Mesenchymal stem cell (in vitro differentiated cells and primary cell): ENCODE measurements around the gene MGAT4A.
"Not testable (repeated sequence)": the region's sequence is repeated elsewhere in the genome, so short reads cannot be mapped to it uniquely, and the experiment has no call there.

ENCODE experiments used
- DNase-seq: peaks from one replicate; pipeline ENCODE4 v3.0.0-alpha.2; 2013
- H2AFZ ChIP-seq: one replicate; pipeline ENCODE4 v1.6.1; 2013; ENCODE audit warnings: low read depth, mild to moderate bottlenecking, control low read depth, inconsistent platforms, low read length, moderate library complexity
- H2AK5ac ChIP-seq: 2 replicates; pipeline ENCODE4 v1.6.1; 2013; ENCODE audit warnings: low read length, moderate library complexity, mild to moderate bottlenecking, inconsistent platforms; ENCODE audit not compliant: severe bottlenecking
- H2BK120ac ChIP-seq: one replicate; pipeline ENCODE4 v1.6.1; 2013; ENCODE audit warnings: low read depth, mild to moderate bottlenecking, inconsistent platforms, low read length, moderate library complexity
- H2BK12ac ChIP-seq, 2 experiments: one replicate each; pipeline ENCODE4 v1.6.1; 2013; ENCODE audit warnings: inconsistent platforms in 2 of 2, low read length in 2 of 2, mild to moderate bottlenecking in 2 of 2, moderate library complexity in 2 of 2, control low read depth in 1 of 2
- H2BK15ac ChIP-seq: one replicate; pipeline ENCODE4 v1.6.1; 2013; ENCODE audit warnings: mild to moderate bottlenecking, low read depth, inconsistent platforms; ENCODE audit not compliant: poor library complexity, severe bottlenecking
- H2BK5ac ChIP-seq: 2 replicates; pipeline ENCODE4 v1.6.1; 2013; ENCODE audit warnings: low read depth, mild to moderate bottlenecking, low read length, control low read depth, inconsistent platforms; ENCODE audit not compliant: poor library complexity, severe bottlenecking
- H3K14ac ChIP-seq, 2 experiments: one replicate each; pipeline ENCODE4 v1.6.1; 2013; ENCODE audit warnings: inconsistent platforms in 2 of 2, low read length in 2 of 2, control low read depth in 1 of 2, mild to moderate bottlenecking in 1 of 2, moderate library complexity in 1 of 2
- H3K18ac ChIP-seq, 2 experiments: one replicate each; pipeline ENCODE4 v1.6.1; 2013; ENCODE audit warnings: inconsistent platforms in 2 of 2, low read length in 2 of 2, control low read depth in 1 of 2, low read depth in 1 of 2, mild to moderate bottlenecking in 1 of 2
- H3K23ac ChIP-seq, 2 experiments: one replicate each; pipeline ENCODE4 v1.6.1; 2013; ENCODE audit warnings: inconsistent platforms in 2 of 2, low read length in 2 of 2, mild to moderate bottlenecking in 2 of 2, moderate library complexity in 2 of 2, control low read depth in 1 of 2
- H3K27ac ChIP-seq: 2 replicates; pipeline ENCODE4 v1.5.1; 2013; ENCODE audit warnings: mild to moderate bottlenecking, moderate library complexity, low read length, control low read depth, inconsistent platforms; ENCODE audit not compliant: poor library complexity, severe bottlenecking
- H3K27me3 ChIP-seq, 2 experiments: 2 replicates each; pipeline versions ENCODE4 v1.6.1 to v1.7.0; 2013; ENCODE audit warnings: low read length in 2 of 2, mild to moderate bottlenecking in 2 of 2, moderate library complexity in 2 of 2, control low read depth in 1 of 2, inconsistent platforms in 1 of 2; ENCODE audit not compliant: control insufficient read depth in 1 of 2, insufficient read depth in 1 of 2
- H3K36me3 ChIP-seq, 2 experiments: 2 replicates each; pipeline versions ENCODE4 v1.6.1 to v1.7.0; 2013; ENCODE audit warnings: low read length in 2 of 2, control low read depth in 1 of 2, inconsistent platforms in 1 of 2, low read depth in 1 of 2, mild to moderate bottlenecking in 1 of 2; ENCODE audit not compliant: insufficient read depth in 2 of 2, control insufficient read depth in 1 of 2
- H3K4ac ChIP-seq, 2 experiments: one replicate each; pipeline ENCODE4 v1.6.1; 2013; ENCODE audit warnings: inconsistent platforms in 2 of 2, low read length in 2 of 2, mild to moderate bottlenecking in 2 of 2, moderate library complexity in 2 of 2, control low read depth in 1 of 2, low read depth in 1 of 2
- H3K4me1 ChIP-seq: 2 replicates; pipeline ENCODE4 v1.6.1; 2013; ENCODE audit warnings: low read depth, low read length, control low read depth; ENCODE audit not compliant: control insufficient read depth, insufficient read depth
- H3K4me2 ChIP-seq: 2 replicates; pipeline ENCODE4 v1.6.1; 2013; ENCODE audit warnings: low read length, mild to moderate bottlenecking, inconsistent platforms; ENCODE audit not compliant: poor library complexity, severe bottlenecking
- H3K4me3 ChIP-seq, 2 experiments: 2 replicates each; pipeline versions ENCODE4 v1.5.1 to v1.7.0; 2013; ENCODE audit warnings: low read length in 2 of 2, mild to moderate bottlenecking in 2 of 2, control low read depth in 1 of 2, low read depth in 1 of 2; ENCODE audit not compliant: insufficient read depth in 1 of 2
- H3K79me1 ChIP-seq: replicated peaks from 2 replicates; pipeline ENCODE4 v1.6.1; 2013; ENCODE audit warnings: mild to moderate bottlenecking, control low read depth, low read length, inconsistent platforms; ENCODE audit not compliant: poor library complexity, severe bottlenecking
- H3K9ac ChIP-seq: 2 replicates; pipeline ENCODE4 v1.7.0; 2013; ENCODE audit warnings: mild to moderate bottlenecking, low read length, moderate library complexity
- H3K9me3 ChIP-seq: 2 replicates; pipeline ENCODE4 v1.7.0; 2013; ENCODE audit warnings: mild to moderate bottlenecking, low read length; ENCODE audit not compliant: control insufficient read depth
- H4K8ac ChIP-seq: one replicate; pipeline ENCODE4 v1.6.1; 2013; ENCODE audit warnings: inconsistent platforms, mild to moderate bottlenecking, low read length, moderate library complexity
- H4K91ac ChIP-seq: one replicate; pipeline ENCODE4 v1.6.1; 2013; ENCODE audit warnings: mild to moderate bottlenecking, low read length, inconsistent platforms
- WGBS: methylation state at CpG from one replicate; pipeline ENCODE4 v1.1.7; 2013; ENCODE audit warnings: mixed read lengths; 5-methylcytosine and 5-hydroxymethylcytosine counted together

MGAT4A gene

GRCh38 chr2:98759338-98759737, 28.4 kb upstream of the MGAT4A start:
- Histone ChIP-seq H3K4me1 (no peaks in the 10 kb centered on the region), H2BK120ac (no peak overlapping the region), H2AFZ (no peak overlapping the region), H2BK15ac (no peak overlapping the region), H3K4me3 (no peak overlapping the region), H3K36me3 (no peaks in the 10 kb centered on the region), H3K23ac (no peak overlapping the region), H3K79me1 (no peaks in the 10 kb centered on the region), H3K27ac (no peak overlapping the region), H3K4ac (no peak overlapping the region), H3K14ac (no peak overlapping the region), H2BK5ac (no peak overlapping the region), H2BK12ac (no peak overlapping the region), H3K9me3 (no peaks in the 10 kb centered on the region), H3K4me2 (no peak overlapping the region), H4K91ac (no peak overlapping the region), H3K18ac (no peak overlapping the region), H4K8ac (no peak overlapping the region), H3K27me3 (peaks cover 30 to 37% of the 10 kb centered on the region in 2 experiments), H2AK5ac (no peak overlapping the region), H3K9ac (no peak overlapping the region)
- DNase-seq = no peak
- WGBS = 70% methylated on average over 1 of the region's 2 CpGs

- Histone ChIP-seq H2AK5ac (no peak overlapping the region), H3K9me3 (no peaks in the 10 kb centered on the region), H2BK15ac (no peak overlapping the region), H3K4me3 (peak overlapping the region in 1 of 2 experiments; percentile 45), H2BK5ac (no peak overlapping the region), H3K14ac (no peak overlapping the region), H3K23ac (no peak overlapping the region), H2BK12ac (no peak overlapping the region), H3K18ac (no peak overlapping the region), H3K27me3 (peaks cover 37 to 44% of the 10 kb centered on the region in 2 experiments), H3K27ac (no peak overlapping the region), H3K79me1 (no peaks in the 10 kb centered on the region), H4K91ac (no peak overlapping the region), H3K36me3 (no peaks in the 10 kb centered on the region), H3K4me1 (no peaks in the 10 kb centered on the region), H2AFZ (no peak overlapping the region), H3K9ac (peak overlapping the region; percentile 19), H4K8ac (no peak overlapping the region), H3K4ac (no peak overlapping the region), H2BK120ac (no peak overlapping the region), H3K4me2 (no peak overlapping the region)
- no peak for DNase-seq
- 86% methylated on average over 9 of the region's 9 CpGs for whole genome bisulfite sequencing
These were observed 27.0 kb upstream of the MGAT4A start for GRCh38 chr2:98757904-98758421.

- Histone ChIP-seq H3K4me2 (no peak overlapping the region), H3K23ac (no peak overlapping the region), H2AK5ac (no peak overlapping the region), H2BK15ac (no peak overlapping the region), H3K9me3 (no peaks in the 10 kb centered on the region), H3K18ac (no peak overlapping the region), H2BK5ac (no peak overlapping the region), H3K4me1 (no peaks in the 10 kb centered on the region), H2AFZ (no peak overlapping the region), H4K8ac (no peak overlapping the region), H4K91ac (no peak overlapping the region), H3K4me3 (no peak overlapping the region), H3K4ac (no peak overlapping the region), H3K27me3 (peaks cover 40 to 59% of the 10 kb centered on the region in 2 experiments), H3K36me3 (no peaks in the 10 kb centered on the region), H3K14ac (no peak overlapping the region), H2BK12ac (no peak overlapping the region), H3K27ac (no peak overlapping the region), H3K79me1 (no peaks in the 10 kb centered on the region), H2BK120ac (no peak overlapping the region), H3K9ac (no peak overlapping the region)
- no peak for DNase-seq
These were observed 22.9 kb upstream of the MGAT4A start for GRCh38 chr2:98753801-98754200.

- H2AK5ac ChIP-seq, H3K23ac ChIP-seq, H2BK5ac ChIP-seq, H3K9me3 ChIP-seq, H3K4me3 ChIP-seq, H3K27ac ChIP-seq, H2BK15ac ChIP-seq, H3K4ac ChIP-seq, H2BK120ac ChIP-seq, H4K8ac ChIP-seq, H3K14ac ChIP-seq, DNase-seq, H3K4me2 ChIP-seq, H3K4me1 ChIP-seq, H3K18ac ChIP-seq, H2AFZ ChIP-seq, H3K79me1 ChIP-seq, H2BK12ac ChIP-seq, H3K9ac ChIP-seq, H4K91ac ChIP-seq, H3K36me3 ChIP-seq: not testable (repeated sequence)
- H3K27me3 ChIP-seq = peaks cover 38 to 59% of the 10 kb centered on the region in 2 experiments
- 85% methylated on average over 4 of the region's 4 CpGs for WGBS
These were observed 21.8 kb upstream of the MGAT4A start for GRCh38 chr2:98752711-98753110.
